HG03196 (cell line): ENCODE measurements around the gene RNF128.

ENCODE experiments used
- ATAC-seq: cut with Tn5 transposase; IDR thresholded peaks from one replicate; pipeline ENCODE4 v1.9.1; 2021; ENCODE audit not compliant: unreplicated experiment

RNF128 gene

GRCh38 chrX:106726485-106727437 is at the start of gene RNF128:
TSS of gene RNF128 (plus strand) at chrX:106726701. CDS start at chrX:106726914, 213 bp downstream.
- ATAC-seq = no peak

GRCh38 chrX:106680716-106681115 is 45.8 kb upstream of the RNF128 start:
- no peak for ATAC-seq

GRCh38 chrX:106684207-106684606 is 42.3 kb upstream of the RNF128 start:
- ATAC-seq = no peak

GRCh38 chrX:106692425-106693065 is 34.0 kb upstream of the RNF128 start:
- ATAC-seq = no peak

GRCh38 chrX:106696502-106696901 is 30.0 kb upstream of the RNF128 start:
- ATAC-seq = no peak

DNA sequence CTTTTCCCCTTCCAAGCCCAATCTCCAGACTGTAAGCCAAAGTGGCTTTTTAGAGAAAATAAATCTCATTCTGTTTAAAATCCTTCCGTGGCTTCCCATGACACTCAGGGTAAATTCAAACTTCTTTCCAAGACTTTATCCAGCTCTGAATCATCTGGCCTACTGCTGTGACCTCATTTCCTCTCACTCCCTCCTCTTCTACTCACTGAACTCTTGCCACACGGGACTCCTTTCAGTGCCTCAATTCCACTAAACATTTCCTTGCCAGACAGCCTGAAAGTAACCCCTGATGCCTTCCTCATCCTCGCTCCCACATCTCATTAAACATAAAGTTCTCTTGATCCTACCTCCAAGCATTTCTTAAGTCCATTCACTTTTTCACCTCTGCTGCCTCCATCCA is 27.8 kb upstream of the RNF128 start:
- ATAC-seq = no peak

- no peak for ATAC-seq
These were observed 23.9 kb upstream of the RNF128 start for GRCh38 chrX:106702636-106703035.

- no peak for ATAC-seq
These were observed 20.0 kb upstream of the RNF128 start for GRCh38 chrX:106706466-106706865.

DNA sequence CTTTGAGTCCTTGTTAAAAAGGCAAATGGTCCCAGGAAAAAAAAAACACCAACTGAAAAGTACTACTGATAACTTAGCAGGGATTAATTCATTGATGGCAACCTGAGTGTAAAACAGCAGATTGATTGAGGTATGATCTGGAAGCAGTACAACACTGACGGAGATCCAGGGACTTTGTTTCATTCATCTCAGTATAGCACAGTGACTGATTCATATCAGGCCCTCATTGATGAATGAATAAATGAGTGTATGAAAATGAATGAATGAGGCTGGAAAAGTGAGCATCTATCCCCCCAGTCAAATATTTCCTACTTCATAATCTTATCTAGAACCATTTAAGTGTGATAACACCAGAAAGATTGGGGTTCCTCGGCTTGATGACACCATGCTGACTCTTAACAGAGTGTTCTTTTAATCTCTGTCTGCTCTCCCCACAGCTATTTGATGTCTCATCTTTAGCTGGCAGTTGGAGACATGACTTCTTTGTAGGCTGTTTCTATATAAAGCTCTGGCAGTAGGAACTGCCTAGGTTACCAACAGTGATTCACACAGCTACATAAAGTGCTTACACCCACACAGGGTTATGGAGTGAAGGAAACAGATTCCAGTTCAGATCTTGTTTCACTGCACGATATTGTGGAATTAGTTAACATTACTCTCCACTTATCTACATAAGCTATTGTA is 18.6 kb upstream of the RNF128 start:
- ATAC-seq = no peak

GRCh38 chrX:106710771-106711170 is 15.7 kb upstream of the RNF128 start:
- ATAC-seq = no peak

DNA sequence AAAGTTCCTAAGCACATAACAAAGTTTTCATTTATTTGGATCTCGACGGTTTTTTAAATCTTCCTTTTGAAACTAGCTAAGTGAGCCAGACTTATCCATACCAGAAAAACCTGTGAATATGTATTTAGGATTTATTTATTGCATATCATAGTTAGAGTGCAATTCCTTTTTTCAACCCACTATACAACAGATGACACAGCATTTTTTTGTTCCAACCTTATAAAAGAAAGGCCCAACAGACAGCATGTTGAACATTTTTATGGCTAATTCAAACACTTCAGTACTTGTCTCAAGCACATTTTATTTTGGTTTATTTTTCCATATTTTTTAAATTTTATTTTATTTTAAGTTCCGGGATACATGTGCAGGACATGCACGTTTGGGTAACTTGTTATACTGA is 15.1 kb upstream of the RNF128 start:
- ATAC-seq = no peak

DNA sequence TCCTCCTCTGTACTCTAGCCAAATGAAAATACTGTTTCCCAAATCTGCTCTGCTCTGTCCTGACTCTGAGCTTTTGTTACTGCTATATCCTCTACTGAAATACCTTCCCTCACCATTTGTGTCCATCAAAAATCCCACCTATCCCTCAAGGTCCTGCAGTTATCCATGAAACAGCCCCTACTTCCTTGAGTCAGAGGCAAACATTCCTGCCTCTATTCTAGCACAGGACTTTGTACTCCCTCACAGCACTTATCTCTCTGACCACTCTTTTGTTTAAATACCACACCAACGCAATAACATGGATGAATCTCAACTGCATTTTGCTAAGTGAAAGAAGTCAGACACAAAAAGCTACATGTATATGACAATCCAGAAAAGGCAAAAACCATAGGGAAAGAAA is 10.5 kb upstream of the RNF128 start:
- ATAC-seq = no peak

DNA sequence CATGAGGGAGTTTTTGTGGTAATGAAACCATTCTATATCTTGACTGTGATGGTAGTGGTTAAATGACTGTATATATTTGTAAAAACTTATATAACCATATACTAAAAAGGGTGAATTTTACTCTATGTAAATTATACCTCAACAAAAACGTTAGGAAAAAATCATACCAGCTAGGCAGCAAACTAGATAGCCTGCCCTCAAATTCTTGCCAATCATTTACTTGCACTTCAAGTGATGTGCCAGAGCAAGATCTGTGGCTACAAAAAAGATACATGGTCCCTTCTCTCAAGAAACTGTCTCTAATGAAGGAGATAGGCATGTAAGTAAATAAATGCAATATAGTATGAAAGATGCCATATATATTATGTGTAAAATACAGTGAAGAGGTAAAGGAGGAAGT is 10.0 kb upstream of the RNF128 start:
- no peak for ATAC-seq

DNA sequence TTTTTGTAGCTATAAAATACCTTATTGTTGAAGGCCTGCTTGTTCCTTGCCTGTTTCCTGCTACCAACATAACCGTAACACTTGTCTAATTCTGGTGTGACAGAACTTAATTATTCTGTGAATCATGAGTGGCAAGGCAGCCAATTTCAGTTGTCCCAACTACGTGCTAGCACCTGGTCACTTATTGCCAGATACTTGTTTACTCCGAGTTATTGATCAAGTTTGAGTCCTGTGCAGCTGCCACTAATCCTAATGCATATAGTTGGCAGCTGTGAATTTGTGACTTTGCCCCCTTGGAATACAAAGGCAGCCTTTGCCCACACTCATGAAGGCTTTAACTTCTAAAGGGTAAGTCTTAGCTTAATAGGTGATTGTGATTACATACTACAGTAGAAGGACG is 7.8 kb upstream of the RNF128 start:
- no peak for ATAC-seq

DNA sequence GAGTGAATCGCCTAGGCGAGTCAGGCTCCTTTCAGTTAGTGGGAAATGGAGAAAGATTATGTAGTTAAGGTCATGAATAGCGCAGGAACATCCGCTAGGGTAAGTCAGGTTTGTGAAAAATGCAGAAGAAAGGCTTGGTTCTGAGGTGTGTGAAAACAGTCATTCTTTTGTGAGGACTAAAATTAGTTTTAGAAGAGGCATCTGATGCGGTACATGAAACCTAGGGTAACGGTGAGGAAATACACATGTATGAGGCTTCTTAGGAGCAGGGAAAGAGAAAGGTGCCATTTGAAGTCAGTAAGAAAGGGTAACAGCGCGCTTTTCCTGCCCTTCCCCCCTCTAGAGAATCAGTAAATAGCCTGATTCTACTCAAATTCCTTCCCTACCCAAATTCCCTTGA is 570 bp upstream of the RNF128 start:
- no peak for ATAC-seq

DNA sequence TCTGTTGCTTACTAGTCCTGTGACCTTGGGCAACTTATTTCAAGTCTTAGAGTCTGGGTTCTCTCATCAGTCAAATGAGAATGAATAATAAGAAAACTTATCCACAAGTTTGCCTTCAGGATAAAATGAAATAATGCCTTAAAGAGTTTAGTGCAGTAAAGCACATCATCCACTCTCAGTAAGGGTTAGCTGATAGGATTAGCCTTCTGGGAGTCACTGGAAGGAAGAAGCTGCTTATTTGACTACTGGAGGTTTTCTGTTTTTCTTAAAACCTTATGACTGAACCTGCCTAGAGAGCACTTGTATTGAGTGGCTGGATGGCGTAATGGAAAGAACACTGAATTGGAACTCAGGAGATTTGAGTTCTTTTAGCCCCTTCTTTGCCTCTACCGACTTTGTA is 1.8 kb downstream of the RNF128 start:
- no peak for ATAC-seq

DNA sequence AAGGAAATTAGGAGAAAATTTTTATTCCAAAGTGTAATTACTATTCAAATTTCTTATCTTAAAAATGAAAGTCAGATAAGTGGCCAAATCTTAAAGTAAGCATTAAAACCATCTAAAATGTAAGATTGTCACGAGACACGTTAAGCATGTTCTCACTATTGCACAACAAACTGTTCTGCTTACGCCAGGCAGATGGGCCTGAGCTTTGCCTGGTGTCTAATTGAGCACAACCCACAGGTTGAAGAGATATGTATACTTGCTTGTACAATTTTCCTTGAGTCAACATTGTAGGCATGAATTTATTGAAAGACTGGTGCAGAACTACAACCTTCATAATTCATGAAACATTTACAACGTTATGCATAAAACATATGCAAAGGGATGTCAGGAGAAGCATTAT is 3.9 kb downstream of the RNF128 start:
- ATAC-seq = no peak

- no peak for ATAC-seq
These were observed 5.1 kb downstream of the RNF128 start for GRCh38 chrX:106731590-106731989.

GRCh38 chrX:106734827-106735226 is 8.3 kb downstream of the RNF128 start:
- ATAC-seq = no peak

- no peak for ATAC-seq
These were observed 13.8 kb downstream of the RNF128 start for GRCh38 chrX:106740193-106740780.

DNA sequence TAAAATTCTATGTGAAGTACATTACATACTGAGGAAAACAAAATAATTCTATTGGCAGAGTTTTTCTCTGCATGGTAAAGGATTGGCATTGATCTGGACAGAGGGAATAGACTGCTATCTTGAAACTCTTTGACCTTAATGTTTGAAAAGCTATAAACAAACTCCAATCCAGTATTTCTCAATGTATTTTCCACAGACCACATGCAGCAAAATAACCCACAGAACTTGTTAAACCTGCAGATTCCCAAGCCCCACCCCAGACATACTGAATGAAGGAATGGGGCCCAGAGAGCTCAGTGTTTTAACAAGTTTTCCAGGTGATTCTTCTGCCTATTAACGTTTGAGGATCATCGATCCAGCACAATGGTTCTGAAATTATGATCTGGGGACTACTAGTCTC is 15.7 kb downstream of the RNF128 start:
- ATAC-seq = no peak
